ENCODE measurements around the gene TSPAN15.

Gene TSPAN15

GRCh38 chr10:69466158-69466490 is 14.9 kb downstream of the TSPAN15 start:
- Histone ChIP-seq H3K27me3 (replicated peaks; ENCODE audit: control insufficient read depth, insufficient read depth, low read length) (no peaks in the 10 kb centered on the region), H3K4me3 (replicated peaks; ENCODE audit: low read depth, low read length) (no peak overlapping the region), H3K36me3 (ENCODE audit: control insufficient read depth, insufficient read depth, low read length) (no peaks in the 10 kb centered on the region)
- DNase-seq (ENCODE audit: extremely low read depth, insufficient read length) = no peak
- no peak for TF ChIP-seq CTCF (IDR thresholded peaks at IDR 0.05; ENCODE audit: insufficient read depth, low read length, poor library complexity, severe bottlenecking)

- TF ChIP-seq CTCF (IDR thresholded peaks at IDR 0.05; ENCODE audit: insufficient read depth, low read length, poor library complexity, severe bottlenecking) = no peak
- H3K36me3 ChIP-seq (ENCODE audit: control insufficient read depth, insufficient read depth, low read length) = no peaks in the 10 kb centered on the region
- no peak for DNase-seq (ENCODE audit: extremely low read depth, insufficient read length)
These were observed 15.4 kb downstream of the TSPAN15 start for GRCh38 chr10:69466689-69467088.

GRCh38 chr10:69467928-69468750 is 16.9 kb downstream of the TSPAN15 start:
- Histone ChIP-seq H3K4me3 (replicated peaks; ENCODE audit: low read depth, low read length) (no peak overlapping the region), H3K27me3 (replicated peaks; ENCODE audit: control insufficient read depth, insufficient read depth, low read length) (no peaks in the 10 kb centered on the region), H3K36me3 (ENCODE audit: control insufficient read depth, insufficient read depth, low read length) (no peaks in the 10 kb centered on the region)
- no peak for DNase-seq (ENCODE audit: extremely low read depth, insufficient read length)
- TF ChIP-seq CTCF (IDR thresholded peaks at IDR 0.05; ENCODE audit: insufficient read depth, low read length, poor library complexity, severe bottlenecking) = no peak

More at GRCh38 chr10:69466689-69467088, 15.4 kb downstream of the TSPAN15 start:
- Histone ChIP-seq H3K27me3 (replicated peaks; ENCODE audit: control insufficient read depth, insufficient read depth, low read length) (no peaks in the 10 kb centered on the region), H3K4me3 (replicated peaks; ENCODE audit: low read depth, low read length) (no peak overlapping the region)

GRCh38 chr10:69468751-69469089 is 17.5 kb downstream of the TSPAN15 start:
- Histone ChIP-seq H3K36me3 (ENCODE audit: control insufficient read depth, insufficient read depth, low read length) (no peaks in the 10 kb centered on the region), H3K4me3 (replicated peaks; ENCODE audit: low read depth, low read length) (no peak overlapping the region), H3K27me3 (replicated peaks; ENCODE audit: control insufficient read depth, insufficient read depth, low read length) (no peaks in the 10 kb centered on the region)
- TF ChIP-seq CTCF (IDR thresholded peaks at IDR 0.05; ENCODE audit: insufficient read depth, low read length, poor library complexity, severe bottlenecking) = no peak
- no peak for DNase-seq (ENCODE audit: extremely low read depth, insufficient read length)

GRCh38 chr10:69469976-69470375 is 18.7 kb downstream of the TSPAN15 start:
- DNase-seq (ENCODE audit: extremely low read depth, insufficient read length) = no peak
- Histone ChIP-seq H3K27me3 (replicated peaks; ENCODE audit: control insufficient read depth, insufficient read depth, low read length) (no peaks in the 10 kb centered on the region), H3K4me3 (replicated peaks; ENCODE audit: low read depth, low read length) (no peak overlapping the region), H3K36me3 (ENCODE audit: control insufficient read depth, insufficient read depth, low read length) (no peaks in the 10 kb centered on the region)
- no peak for TF ChIP-seq CTCF (IDR thresholded peaks at IDR 0.05; ENCODE audit: insufficient read depth, low read length, poor library complexity, severe bottlenecking)

Measured in GM06990 (cell line).